ENCODE results near the gene GPM6B. TPM values are rescaled to one million over a fixed set of nuclear protein-coding genes. Genes with fewer than 3 reads are reported as not detected.

The GPM6B gene
- polyA plus RNA-seq (ENCODE audit: insufficient read length) = 18.1 TPM

- no peak for DNase-seq
These were observed at the start of gene GPM6B for GRCh38 chrX:13816643-13817627. Gene GPM6B, minus strand, starts transcription at chrX:13817093. Its CDS starts 189 bp downstream, at chrX:13816904.

- no peak for DNase-seq
These were observed 47.4 kb upstream of the GPM6B start for GRCh38 chrX:13864264-13864663.

GRCh38 chrX:13863324-13863723 is 46.4 kb upstream of the GPM6B start:
- no peak for DNase-seq

- DNase-seq = no peak
These were observed 42.8 kb upstream of the GPM6B start for GRCh38 chrX:13859724-13860123.

- no peak for DNase-seq
These were observed 40.9 kb upstream of the GPM6B start for GRCh38 chrX:13857804-13858203.

GRCh38 chrX:13855689-13856450 is 39.0 kb upstream of the GPM6B start:
- DNase-seq = no peak

- DNase-seq = no peak
These were observed 37.1 kb upstream of the GPM6B start for GRCh38 chrX:13854003-13854402.

GRCh38 chrX:13852001-13852695 is 35.3 kb upstream of the GPM6B start:
- no peak for DNase-seq

- DNase-seq = no peak
These were observed 29.0 kb upstream of the GPM6B start for GRCh38 chrX:13845721-13846378.

GRCh38 chrX:13843150-13843721 is 26.3 kb upstream of the GPM6B start:
- no peak for DNase-seq

- DNase-seq = no peak
These were observed 23.2 kb upstream of the GPM6B start for GRCh38 chrX:13840121-13840520.

GRCh38 chrX:13837290-13837745 is 20.4 kb upstream of the GPM6B start:
- DNase-seq = no peak

- no peak for DNase-seq
These were observed 19.7 kb upstream of the GPM6B start for GRCh38 chrX:13836575-13836974.

- DNase-seq = no peak
These were observed 18.9 kb upstream of the GPM6B start for GRCh38 chrX:13835825-13836224.

GRCh38 chrX:13834355-13834754 is 17.5 kb upstream of the GPM6B start:
- DNase-seq = no peak

- no peak for DNase-seq
These were observed 13.1 kb upstream of the GPM6B start for GRCh38 chrX:13829983-13830382.

- DNase-seq = no peak
These were observed 11.5 kb upstream of the GPM6B start for GRCh38 chrX:13828392-13828791.

- DNase-seq = no peak
These were observed 10.6 kb upstream of the GPM6B start for GRCh38 chrX:13827298-13828090.

- no peak for DNase-seq
These were observed 9.9 kb upstream of the GPM6B start for GRCh38 chrX:13826770-13827169.

GRCh38 chrX:13825178-13825762 is 8.4 kb upstream of the GPM6B start:
- DNase-seq = no peak

GRCh38 chrX:13824746-13825145 is 7.9 kb upstream of the GPM6B start:
- DNase-seq = no peak
